GM12878 (cell line): ENCODE data around the gene NFE2L2. TPM values are rescaled to one million over a fixed set of nuclear protein-coding genes. Genes with fewer than 3 reads are reported as not detected.

Experiments used
- ATF7 ChIP-seq: fragments of 450-650 bp; IDR thresholded peaks from 2 replicates; pipeline ENCODE4 v1.6.1; 2016; ENCODE audit warnings: low read depth, mild to moderate bottlenecking
- ESRRA ChIP-seq: IDR thresholded peaks from 2 replicates; pipeline ENCODE4 v1.6.1; 2012; ENCODE audit warnings: mild to moderate bottlenecking, low read length, improper control_type of control experiment
- HCFC1 ChIP-seq: fragments of 150-350 bp; IDR thresholded peaks from 2 replicates; pipeline ENCODE4 v1.6.1; 2014; ENCODE audit warnings: low read length
- IKZF1 ChIP-seq: fragments of 450-650 bp; conservative IDR thresholded peaks from 2 replicates; pipeline ENCODE4 v1.6.1; 2017; ENCODE audit warnings: antibody characterized with exemption, mild to moderate bottlenecking
- NR2C2 ChIP-seq: IDR thresholded peaks from 2 replicates; pipeline ENCODE4 v1.6.1; 2011; ENCODE audit warnings: borderline replicate concordance, low read depth; ENCODE audit not compliant: control insufficient read depth, insufficient read length
- POLR2AphosphoS2 ChIP-seq: IDR thresholded peaks from 2 replicates; pipeline ENCODE4 v1.6.1; 2011; ENCODE audit warnings: low read depth, mild to moderate bottlenecking, low read length, improper control_type of control experiment, moderate library complexity
- POU2F2 ChIP-seq: IDR thresholded peaks from 3 replicates; pipeline ENCODE4 v1.6.1; 2011; ENCODE audit warnings: low read depth, mild to moderate bottlenecking, low read length, borderline replicate concordance
- RBBP5 ChIP-seq: fragments of 200-600 bp; sonication (generic); conservative IDR thresholded peaks from 2 replicates; pipeline ENCODE4 v1.6.1; 2016
- SMC3 ChIP-seq: IDR thresholded peaks from 2 replicates; pipeline ENCODE4 v1.6.1; 2011; ENCODE audit warnings: low read length, improper control_type of control experiment, borderline replicate concordance
- SREBF1 ChIP-seq: IDR thresholded peaks from 2 replicates; pipeline ENCODE4 v1.6.1; 2012; ENCODE audit warnings: mild to moderate bottlenecking, low read length
- polyA plus RNA-seq, 11 experiments: library from polyadenylated mRNA; depleted of rRNA in 4 of 11; unstranded in 6 of 11; stranded (reverse) in 5 of 11; fragments of >200 nt; fragmentation: Nextera tagmentation in 4 of 11; fragmentation: Illumina TruSeq in 1 of 11; extraction: Ambion mirVana in 4 of 11; extraction: Trizol in 1 of 11; gene quantifications; 1 replicate in 1 of 11; 2 replicates in 10 of 11; pipeline versions ENCODE4 v1.2.1 to v1.2.3, GENCODE V29; 2011 to 2016; ENCODE audit warnings: inconsistent platforms in 2 of 11, missing spikeins in 2 of 11, low read depth in 1 of 11
- total RNA-seq, 4 experiments: library from RNA; depleted of rRNA in 3 of 4; stranded (reverse); fragments of >200 nt in 3 of 4; fragmentation: Illumina TruSeq in 1 of 4; extraction: Trizol in 1 of 4; gene quantifications; 2 replicates each; pipeline versions ENCODE4 v1.2.1 to v1.2.3, GENCODE V29; 2013 to 2021
- TF ChIP-seq, protein P1 (sequence below): fragments of 450-650 bp; IDR thresholded peaks from 2 replicates; pipeline ENCODE4 v1.6.1; 2018; ENCODE audit warnings: mild to moderate bottlenecking, low read depth, moderate library complexity; ENCODE audit not compliant: partially characterized antibody
- TF ChIP-seq, protein P2 (sequence below): fragments of 450-650 bp; formaldehyde crosslinking; IDR thresholded peaks from 2 replicates; pipeline ENCODE4 v1.4.0; 2022; ENCODE audit warnings: mild to moderate bottlenecking, moderate library complexity
- TF ChIP-seq, protein P3 (sequence below): fragments of 450-650 bp; IDR thresholded peaks from 2 replicates; pipeline ENCODE4 v1.6.1; 2017; ENCODE audit warnings: mild to moderate bottlenecking
- TF ChIP-seq, protein P4 (sequence below), 3 experiments: IDR thresholded peaks in 2 of 3; conservative IDR thresholded peaks in 1 of 3; 2 replicates each; pipeline ENCODE4 v1.5.1; 2011; ENCODE audit warnings: low read depth in 3 of 3, low read length in 3 of 3, mild to moderate bottlenecking in 3 of 3, control low read depth in 2 of 3, moderate library complexity in 2 of 3, inconsistent platforms in 1 of 3, mixed read lengths in 1 of 3; ENCODE audit not compliant: control insufficient read depth in 2 of 3, insufficient read depth in 1 of 3; ENCODE audit errors: extremely low read depth in 1 of 3
- TF ChIP-seq, protein P5 (sequence below): IDR thresholded peaks from 2 replicates; pipeline ENCODE4 v1.6.1; 2011; ENCODE audit warnings: low read depth, mild to moderate bottlenecking, low read length, moderate library complexity, borderline replicate concordance; ENCODE audit errors: extremely low read depth

The NFE2L2 gene
- total and polyA plus RNA-seq, 10 of the 15 experiments (the other 5 are each of a cell fraction or from before 2014, with no cell fraction given), result 18.4 to 69.8 (median 37.1) TPM

DNA sequence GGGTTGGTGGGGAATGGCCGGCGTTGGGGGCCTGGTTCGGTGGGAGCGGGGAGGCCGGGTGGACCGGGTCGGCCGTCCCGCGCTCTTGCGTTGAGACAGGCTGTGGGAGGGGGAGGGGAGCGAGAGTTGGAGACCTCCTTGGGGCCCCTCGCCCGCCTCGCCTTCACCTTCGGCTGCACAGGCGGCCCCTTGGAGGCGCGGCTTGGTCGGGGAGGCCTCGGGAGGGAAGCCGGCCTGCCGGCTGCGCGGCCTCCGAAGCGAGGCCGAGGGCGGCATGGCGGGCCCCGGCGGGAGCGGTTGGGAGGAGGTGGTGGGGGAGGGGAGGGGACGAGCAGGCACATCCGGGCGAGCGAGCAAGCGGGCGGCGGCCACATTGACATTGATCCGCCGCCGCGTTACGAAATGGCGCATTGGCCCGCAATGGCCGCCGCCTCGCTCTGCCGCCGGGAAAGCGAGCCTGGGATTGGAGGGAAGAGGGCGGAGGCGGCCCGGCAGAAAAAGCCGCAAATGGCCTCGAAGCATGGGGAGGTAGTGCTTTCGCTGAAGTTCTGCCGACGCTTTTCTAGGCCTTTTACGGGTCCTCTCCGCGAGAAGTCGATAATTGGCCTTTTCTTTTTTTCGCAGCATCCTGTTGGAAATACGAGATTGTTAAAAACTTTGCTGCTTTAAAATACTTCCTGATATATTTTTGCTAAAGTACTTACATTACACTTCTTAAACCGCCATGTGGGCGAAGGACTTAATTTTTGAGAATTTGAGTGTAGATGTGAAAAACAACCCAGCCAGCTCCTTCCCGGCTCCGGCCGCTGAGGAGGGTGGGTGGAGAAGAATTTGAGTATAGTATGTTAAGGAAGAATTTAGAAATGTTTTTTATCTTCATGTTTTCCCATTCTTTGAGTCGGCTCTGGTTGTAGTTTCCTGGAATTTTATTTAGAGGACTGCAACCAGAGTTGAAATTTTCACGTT, 51.4 kb downstream of the NFE2L2 start (continued):
- TF ChIP-seq NR2C2 (no peak), HCFC1 (0 out of 2 replicates have a peak, but pooled peaks have one; percentile 21), IKZF1 (peak; percentile 74), SMC3 (no peak), ESRRA (no peak), POU2F2 (peak; percentile 71; the same call in 2 of the 3 replicates), SREBF1 (no peak), POLR2AphosphoS2 (peak; percentile 25), ATF7 (no peak), RBBP5 (no peak)
- TF ChIP-seq, protein P1, sequence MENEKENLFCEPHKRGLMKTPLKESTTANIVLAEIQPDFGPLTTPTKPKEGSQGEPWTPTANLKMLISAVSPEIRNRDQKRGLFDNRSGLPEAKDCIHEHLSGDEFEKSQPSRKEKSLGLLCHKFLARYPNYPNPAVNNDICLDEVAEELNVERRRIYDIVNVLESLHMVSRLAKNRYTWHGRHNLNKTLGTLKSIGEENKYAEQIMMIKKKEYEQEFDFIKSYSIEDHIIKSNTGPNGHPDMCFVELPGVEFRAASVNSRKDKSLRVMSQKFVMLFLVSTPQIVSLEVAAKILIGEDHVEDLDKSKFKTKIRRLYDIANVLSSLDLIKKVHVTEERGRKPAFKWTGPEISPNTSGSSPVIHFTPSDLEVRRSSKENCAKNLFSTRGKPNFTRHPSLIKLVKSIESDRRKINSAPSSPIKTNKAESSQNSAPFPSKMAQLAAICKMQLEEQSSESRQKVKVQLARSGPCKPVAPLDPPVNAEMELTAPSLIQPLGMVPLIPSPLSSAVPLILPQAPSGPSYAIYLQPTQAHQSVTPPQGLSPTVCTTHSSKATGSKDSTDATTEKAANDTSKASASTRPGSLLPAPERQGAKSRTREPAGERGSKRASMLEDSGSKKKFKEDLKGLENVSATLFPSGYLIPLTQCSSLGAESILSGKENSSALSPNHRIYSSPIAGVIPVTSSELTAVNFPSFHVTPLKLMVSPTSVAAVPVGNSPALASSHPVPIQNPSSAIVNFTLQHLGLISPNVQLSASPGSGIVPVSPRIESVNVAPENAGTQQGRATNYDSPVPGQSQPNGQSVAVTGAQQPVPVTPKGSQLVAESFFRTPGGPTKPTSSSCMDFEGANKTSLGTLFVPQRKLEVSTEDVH, result no peak
- TF ChIP-seq, protein P2, sequence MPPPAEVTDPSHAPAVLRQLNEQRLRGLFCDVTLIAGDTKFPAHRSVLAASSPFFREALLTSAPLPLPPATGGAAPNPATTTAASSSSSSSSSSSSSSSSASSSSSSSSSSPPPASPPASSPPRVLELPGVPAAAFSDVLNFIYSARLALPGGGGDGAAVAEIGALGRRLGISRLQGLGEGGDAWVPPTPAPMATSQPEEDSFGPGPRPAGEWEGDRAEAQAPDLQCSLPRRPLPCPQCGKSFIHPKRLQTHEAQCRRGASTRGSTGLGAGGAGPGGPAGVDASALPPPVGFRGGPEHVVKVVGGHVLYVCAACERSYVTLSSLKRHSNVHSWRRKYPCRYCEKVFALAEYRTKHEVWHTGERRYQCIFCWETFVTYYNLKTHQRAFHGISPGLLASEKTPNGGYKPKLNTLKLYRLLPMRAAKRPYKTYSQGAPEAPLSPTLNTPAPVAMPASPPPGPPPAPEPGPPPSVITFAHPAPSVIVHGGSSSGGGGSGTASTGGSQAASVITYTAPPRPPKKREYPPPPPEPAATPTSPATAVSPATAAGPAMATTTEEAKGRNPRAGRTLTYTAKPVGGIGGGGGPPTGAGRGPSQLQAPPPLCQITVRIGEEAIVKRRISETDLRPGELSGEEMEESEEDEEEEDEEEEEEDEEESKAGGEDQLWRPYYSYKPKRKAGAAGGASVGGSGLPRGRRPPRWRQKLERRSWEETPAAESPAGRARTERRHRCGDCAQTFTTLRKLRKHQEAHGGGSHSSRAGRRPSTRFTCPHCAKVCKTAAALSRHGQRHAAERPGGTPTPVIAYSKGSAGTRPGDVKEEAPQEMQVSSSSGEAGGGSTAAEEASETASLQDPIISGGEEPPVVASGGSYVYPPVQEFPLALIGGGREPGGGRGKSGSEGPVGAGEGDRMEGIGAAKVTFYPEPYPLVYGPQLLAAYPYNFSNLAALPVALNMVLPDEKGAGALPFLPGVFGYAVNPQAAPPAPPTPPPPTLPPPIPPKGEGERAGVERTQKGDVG (CRISPR knock-in tag), result no peak
- TF ChIP-seq, protein P3, sequence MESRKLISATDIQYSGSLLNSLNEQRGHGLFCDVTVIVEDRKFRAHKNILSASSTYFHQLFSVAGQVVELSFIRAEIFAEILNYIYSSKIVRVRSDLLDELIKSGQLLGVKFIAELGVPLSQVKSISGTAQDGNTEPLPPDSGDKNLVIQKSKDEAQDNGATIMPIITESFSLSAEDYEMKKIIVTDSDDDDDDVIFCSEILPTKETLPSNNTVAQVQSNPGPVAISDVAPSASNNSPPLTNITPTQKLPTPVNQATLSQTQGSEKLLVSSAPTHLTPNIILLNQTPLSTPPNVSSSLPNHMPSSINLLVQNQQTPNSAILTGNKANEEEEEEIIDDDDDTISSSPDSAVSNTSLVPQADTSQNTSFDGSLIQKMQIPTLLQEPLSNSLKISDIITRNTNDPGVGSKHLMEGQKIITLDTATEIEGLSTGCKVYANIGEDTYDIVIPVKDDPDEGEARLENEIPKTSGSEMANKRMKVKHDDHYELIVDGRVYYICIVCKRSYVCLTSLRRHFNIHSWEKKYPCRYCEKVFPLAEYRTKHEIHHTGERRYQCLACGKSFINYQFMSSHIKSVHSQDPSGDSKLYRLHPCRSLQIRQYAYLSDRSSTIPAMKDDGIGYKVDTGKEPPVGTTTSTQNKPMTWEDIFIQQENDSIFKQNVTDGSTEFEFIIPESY, result no peak
- TF ChIP-seq, protein P4, sequence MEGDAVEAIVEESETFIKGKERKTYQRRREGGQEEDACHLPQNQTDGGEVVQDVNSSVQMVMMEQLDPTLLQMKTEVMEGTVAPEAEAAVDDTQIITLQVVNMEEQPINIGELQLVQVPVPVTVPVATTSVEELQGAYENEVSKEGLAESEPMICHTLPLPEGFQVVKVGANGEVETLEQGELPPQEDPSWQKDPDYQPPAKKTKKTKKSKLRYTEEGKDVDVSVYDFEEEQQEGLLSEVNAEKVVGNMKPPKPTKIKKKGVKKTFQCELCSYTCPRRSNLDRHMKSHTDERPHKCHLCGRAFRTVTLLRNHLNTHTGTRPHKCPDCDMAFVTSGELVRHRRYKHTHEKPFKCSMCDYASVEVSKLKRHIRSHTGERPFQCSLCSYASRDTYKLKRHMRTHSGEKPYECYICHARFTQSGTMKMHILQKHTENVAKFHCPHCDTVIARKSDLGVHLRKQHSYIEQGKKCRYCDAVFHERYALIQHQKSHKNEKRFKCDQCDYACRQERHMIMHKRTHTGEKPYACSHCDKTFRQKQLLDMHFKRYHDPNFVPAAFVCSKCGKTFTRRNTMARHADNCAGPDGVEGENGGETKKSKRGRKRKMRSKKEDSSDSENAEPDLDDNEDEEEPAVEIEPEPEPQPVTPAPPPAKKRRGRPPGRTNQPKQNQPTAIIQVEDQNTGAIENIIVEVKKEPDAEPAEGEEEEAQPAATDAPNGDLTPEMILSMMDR (IDR thresholded peaks at IDR 0.05 in 2 of 3, conservative IDR thresholded peaks at IDR 0.05 in 1 of 3; ENCODE audit: control insufficient read depth in 2 of 3, extremely low read depth in 1 of 3, insufficient read depth in 1 of 3, low read depth in 3 of 3, low read length in 3 of 3), result no peak
- TF ChIP-seq, protein P5, sequence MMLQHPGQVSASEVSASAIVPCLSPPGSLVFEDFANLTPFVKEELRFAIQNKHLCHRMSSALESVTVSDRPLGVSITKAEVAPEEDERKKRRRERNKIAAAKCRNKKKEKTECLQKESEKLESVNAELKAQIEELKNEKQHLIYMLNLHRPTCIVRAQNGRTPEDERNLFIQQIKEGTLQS, result no peak
